Measurements from ENCODE around the gene RAB44. TPM values are rescaled to one million over a fixed set of nuclear protein-coding genes. Genes with fewer than 3 reads are reported as not detected.
A peak's percentile ranks its signal among the peaks of the same experiment; 100 is the strongest.

Gene RAB44
- total RNA-seq, 1 experiment from 2014 or later: 0.05 TPM

DNA sequence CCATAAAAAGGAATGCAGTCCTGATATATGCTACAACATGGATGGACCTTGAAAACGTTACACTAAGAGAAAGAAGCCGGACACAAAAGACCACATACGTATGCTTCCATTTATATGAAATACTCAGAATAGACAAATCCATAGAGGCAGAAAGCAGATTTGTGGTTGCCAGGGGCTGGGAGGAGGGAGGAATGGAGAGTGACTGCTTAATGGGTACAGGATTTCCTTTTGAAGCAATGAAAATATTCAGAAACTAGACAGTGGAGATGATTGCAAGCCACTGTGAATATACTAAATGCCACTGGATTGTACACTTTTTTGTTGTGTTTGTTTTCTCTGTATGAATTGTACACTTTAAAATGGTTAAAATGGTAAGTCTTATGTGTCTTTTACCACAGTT lies 48.5 kb upstream of the RAB44 start:
- Histone ChIP-seq H3K27ac (ENCODE audit: low read depth, low read length) (no peak overlapping the region), H3K79me2 (ENCODE audit: insufficient read depth, low read length) (no peaks in the 10 kb centered on the region), H3K4me1 (ENCODE audit: control insufficient read depth in 1 of 2, insufficient read depth in 2 of 2, low read length in 2 of 2) (peaks cover 20 to 32% of the 10 kb centered on the region in 2 experiments; a peak in 3 of 4 replicates), H3K9me3 (ENCODE audit: control insufficient read depth in 1 of 2, insufficient read depth in 1 of 2, low read depth in 1 of 2, low read length in 2 of 2) (no peaks in the 10 kb centered on the region), H3K36me3 (ENCODE audit: control insufficient read depth in 1 of 2, insufficient read depth in 2 of 2, low read length in 2 of 2) (no peaks in the 10 kb centered on the region), H3K9me2 (ENCODE audit: insufficient read depth) (no peaks in the 10 kb centered on the region), H4K20me1 (ENCODE audit: insufficient read depth) (no peaks in the 10 kb centered on the region), H3K4me3 (replicated peaks in 1 of 2; ENCODE audit: low read depth in 1 of 2, low read length in 2 of 2) (no peak overlapping the region), H3K4me2 (ENCODE audit: low read length) (no peak overlapping the region), H3K27me3 (ENCODE audit: insufficient read depth, low read length) (no peaks in the 10 kb centered on the region), H3K9ac (ENCODE audit: low read length) (no peak overlapping the region), H2AFZ (ENCODE audit: low read depth, low read length, poor library complexity, severe bottlenecking) (peak overlapping the region; percentile 6)
- ChIA-PET RAD21 (ENCODE audit: low non-redundant PET in 1 of 2, low total read pairs in 2 of 2, uncharacterized antibody in 2 of 2, unreplicated experiment in 2 of 2) (no interaction called here), POLR2A (interaction anchor here (0.9 to 1.2 kb wide), 2 partner anchors 14 to 18 kb away, joined by 3 read pairs; no protein-coding TSS in a partner anchor), CTCF (interaction anchor here (0.6 kb wide), 1 partner anchor 8 kb away, joined by 4 read pairs; no protein-coding TSS in a partner anchor)
- DNase-seq (ENCODE audit: low read depth, low spot score): no peak
- BruUV-seq (replicated peaks): no TSS peak
- TF ChIP-seq SRF (IDR thresholded peaks at IDR 0.05; ENCODE audit: low read depth) (no peak), REST (IDR thresholded peaks at IDR 0.05; ENCODE audit: low read depth) (no peak), MAX (IDR thresholded peaks at IDR 0.05) (no peak), ZBTB33 (IDR thresholded peaks at IDR 0.05; ENCODE audit: extremely low read depth, insufficient replicate concordance, low read length) (no peak), ZFX (IDR thresholded peaks at IDR 0.05) (no peak), POLR2A (IDR thresholded peaks at IDR 0.05; ENCODE audit: borderline replicate concordance, extremely low read depth, insufficient read depth, insufficient read length) (no peak), ELF1 (IDR thresholded peaks at IDR 0.05; ENCODE audit: borderline replicate concordance, low read depth) (no peak), EZH2phosphoT487 (IDR thresholded peaks at IDR 0.05; ENCODE audit: borderline replicate concordance) (no peak)
- TF ChIP-seq, protein P1, sequence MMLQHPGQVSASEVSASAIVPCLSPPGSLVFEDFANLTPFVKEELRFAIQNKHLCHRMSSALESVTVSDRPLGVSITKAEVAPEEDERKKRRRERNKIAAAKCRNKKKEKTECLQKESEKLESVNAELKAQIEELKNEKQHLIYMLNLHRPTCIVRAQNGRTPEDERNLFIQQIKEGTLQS (IDR thresholded peaks at IDR 0.05): no peak
- intact Hi-C loops (cut with micrococcal nuclease): no loop called here
- ATAC-seq: no peak

All from HCT116 (cell line).